ENCODE results near the gene PHC3.
"Not testable (repeated sequence)": the region's sequence is repeated elsewhere in the genome, so short reads cannot be mapped to it uniquely, and the experiment has no call there.

Gene PHC3

DNA sequence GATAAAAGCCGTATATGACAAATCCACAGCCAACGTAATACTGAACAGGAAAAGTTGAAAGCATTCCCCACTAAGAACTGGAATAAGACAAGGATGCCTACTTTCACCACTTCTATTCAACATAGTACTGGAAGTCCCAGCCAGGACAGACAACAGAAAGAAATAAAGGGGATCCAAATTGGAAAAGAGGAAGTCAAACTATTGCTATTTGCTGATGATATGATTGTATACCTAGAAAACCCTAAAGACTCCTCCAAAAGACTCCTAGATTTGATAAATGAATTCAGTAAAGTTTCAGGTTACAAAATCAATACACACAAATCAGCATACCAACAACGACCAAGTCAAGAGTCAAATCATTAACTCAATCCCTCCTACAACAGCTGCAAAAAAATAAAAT lies 14.2 kb upstream of the PHC3 start:
- not testable (repeated sequence) for DNase-seq (ENCODE audit: low spot score)

DNA sequence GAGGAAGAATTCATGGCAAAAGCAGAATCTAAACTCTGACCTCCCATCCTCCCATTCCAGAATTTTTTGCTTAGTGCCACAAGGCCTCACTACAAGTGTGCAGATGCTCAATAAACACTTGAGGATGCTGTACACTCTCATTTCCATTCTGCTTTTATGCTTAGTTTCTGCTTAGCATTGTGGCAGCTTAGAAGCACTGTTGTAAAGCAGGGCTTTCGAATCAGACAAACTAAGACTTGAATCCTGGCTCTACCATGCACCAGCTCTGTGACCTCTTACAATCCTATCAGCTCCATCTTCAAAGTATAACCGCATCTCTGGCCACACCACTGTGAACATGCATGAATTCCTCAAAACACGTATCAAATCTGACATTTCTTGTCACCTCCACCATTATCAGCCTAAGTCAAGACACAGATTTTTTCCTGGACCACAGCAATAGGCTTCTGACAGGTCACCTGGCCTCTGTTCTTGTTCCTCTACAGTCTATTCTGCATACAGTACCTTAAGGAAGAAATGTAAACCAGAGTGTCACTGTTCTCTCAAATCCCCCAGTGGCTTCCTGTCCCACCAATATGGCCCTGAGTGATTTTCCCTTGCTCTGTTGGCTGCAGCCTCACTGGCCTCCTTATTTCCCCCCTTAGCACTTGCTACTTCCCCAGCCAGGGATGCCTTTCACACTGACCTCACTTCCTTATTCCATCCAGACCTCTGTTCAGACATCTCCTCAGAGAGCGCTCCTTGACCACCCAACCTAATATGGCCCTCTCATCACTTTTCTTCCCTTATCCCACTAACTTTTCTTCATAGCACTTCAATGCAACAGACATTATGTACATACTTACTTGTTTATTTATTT lies 8.1 kb upstream of the PHC3 start:
- DNase-seq (ENCODE audit: low spot score) = no peak

DNA sequence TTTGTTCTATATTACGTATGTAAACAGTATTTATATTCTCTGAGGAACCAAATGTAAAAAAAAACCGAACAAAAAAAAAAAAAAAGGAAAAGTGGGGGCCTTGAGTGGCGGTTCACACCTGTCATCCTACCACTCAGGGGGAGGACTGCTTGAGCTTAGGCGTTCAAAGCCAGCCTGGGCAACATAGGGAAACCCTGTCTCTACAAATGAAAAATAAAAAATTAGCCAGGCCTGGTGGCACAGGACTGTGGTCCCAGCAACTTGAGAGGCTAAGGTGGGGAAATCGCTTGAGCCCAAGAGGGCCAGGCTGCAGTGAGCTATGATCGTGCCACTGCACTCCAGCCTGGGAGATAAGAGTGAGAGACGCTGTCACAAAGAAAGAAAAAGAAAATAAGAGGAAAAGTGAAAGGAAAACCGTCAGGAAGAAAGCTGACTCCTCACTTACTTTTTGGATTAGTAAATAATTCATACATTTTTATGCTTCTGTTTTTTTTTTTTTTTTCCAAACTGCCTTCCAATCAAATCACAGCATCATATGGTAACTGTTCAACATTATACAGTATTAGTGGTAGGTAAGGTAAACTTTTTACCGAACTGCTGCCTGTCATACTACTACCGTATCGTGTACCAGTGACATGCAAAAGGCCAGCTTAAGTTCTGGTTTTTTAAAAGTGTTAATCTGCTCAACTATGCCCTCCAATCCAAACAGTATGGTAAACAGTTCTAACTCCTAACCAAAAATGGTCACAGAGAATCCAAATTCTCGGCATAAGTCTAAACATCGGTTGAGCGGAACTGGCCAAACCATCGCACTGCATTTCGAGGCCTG lies 1.2 kb downstream of the PHC3 start:
- DNase-seq (ENCODE audit: low spot score) = no peak

DNA sequence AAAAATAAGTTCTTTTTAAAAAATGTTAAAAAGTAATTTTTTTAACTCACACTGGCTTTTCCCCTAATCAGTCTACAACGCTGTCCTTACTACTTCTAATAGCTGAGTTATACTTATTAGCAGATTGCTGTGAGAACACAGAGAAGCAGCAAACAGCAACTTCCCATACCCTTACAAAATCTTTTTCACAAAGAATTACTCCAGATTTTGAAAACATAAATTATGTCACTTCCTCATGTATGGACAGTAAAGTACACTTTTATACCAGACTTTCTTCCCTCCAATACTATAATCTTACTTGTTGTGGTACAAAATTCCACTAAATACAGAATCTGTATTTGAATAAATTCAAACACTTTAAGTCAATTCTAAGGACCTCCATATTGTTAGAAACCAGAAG lies 2.1 kb downstream of the PHC3 start:
- no peak for DNase-seq (ENCODE audit: low spot score)

DNA sequence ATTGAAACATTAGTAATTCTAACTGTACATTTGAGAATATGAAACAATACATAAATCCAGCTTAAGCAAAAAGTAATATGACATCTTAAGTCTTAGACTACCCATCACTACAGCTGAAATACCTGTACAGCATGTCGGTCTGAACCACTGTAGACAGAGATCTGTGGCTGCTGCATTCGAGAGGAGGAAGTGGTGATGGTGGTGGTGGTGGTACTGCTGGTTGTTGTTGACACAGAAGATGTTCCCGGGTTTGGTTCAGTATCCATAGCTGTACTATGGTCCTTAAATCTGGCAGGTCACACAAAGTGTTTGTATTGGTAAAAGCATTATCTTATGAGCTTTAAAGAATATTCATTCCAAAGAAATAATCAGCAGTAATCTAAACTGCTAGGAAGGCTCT lies 2.9 kb downstream of the PHC3 start:
- no peak for DNase-seq (ENCODE audit: low spot score)

DNA sequence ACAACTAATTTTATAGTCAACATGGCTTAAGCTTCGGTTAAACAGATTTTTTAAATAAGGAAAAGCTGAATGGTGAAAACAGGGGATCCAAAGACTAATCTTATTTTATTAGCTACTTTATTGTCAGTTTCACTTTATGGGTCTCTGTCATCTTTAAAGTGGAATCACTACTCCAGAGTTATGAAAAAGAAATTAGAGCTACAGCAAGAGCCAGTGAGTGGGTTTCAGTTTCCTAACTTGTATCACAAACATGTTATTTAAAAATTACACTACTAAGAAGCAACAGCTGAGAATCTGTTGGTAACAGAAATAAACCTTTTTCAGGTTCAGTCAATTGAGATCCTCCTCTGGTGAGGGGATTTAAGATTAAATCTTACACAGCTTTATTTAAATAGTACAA lies 10.0 kb downstream of the PHC3 start:
- no peak for DNase-seq (ENCODE audit: low spot score)

DNA sequence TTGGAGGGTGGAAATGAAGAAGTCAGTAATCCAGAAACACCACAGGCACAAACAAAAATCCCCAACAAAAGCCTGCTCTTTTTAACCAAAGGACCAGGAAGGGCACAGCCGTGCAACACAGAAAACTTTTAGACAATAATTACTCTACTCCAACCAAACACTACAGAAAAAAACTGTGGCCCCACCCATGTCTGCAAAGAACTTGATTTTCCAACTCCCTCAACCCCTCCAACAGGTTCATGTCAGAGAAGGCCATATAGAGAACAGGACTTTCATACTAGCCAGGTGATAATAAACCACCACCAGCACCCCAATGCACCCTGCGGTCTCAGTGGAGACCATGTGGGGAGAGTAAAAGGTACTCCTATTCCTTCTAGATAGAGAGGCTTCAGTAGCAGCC lies 16.8 kb downstream of the PHC3 start:
- DNase-seq (ENCODE audit: low spot score) = no peak

DNA sequence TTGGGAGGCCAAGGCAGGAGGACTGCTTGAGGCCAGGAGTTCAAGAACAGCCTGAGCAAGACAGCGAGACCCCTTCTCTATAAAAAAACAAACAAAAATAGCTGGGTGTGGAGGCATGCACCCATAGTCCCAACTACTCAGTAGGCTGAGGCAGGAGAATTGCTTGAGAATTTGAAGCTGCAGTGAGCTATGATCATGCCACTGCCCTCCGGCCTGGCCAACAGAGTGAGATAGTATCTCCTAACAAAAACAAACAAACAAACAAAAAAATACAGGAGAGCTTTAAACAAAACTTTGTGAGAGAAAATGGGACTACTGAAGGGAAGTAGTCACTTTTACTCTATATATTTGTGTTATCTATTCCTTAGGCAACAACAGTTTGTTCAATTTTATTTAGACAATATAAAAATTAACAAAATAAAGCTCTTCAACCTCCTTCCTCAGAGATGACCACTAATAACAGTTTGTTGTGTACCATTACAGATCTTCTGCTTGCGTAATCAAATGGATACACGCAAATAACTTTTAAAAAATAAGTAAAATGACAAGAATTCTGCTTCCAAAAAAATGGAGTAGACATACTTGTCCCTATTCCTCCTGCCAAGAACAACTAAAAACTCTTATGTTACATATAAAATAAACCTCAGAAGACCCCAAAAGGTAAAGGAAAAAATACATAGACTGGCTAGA lies 17.4 kb downstream of the PHC3 start:
- no peak for DNase-seq (ENCODE audit: low spot score)

DNA sequence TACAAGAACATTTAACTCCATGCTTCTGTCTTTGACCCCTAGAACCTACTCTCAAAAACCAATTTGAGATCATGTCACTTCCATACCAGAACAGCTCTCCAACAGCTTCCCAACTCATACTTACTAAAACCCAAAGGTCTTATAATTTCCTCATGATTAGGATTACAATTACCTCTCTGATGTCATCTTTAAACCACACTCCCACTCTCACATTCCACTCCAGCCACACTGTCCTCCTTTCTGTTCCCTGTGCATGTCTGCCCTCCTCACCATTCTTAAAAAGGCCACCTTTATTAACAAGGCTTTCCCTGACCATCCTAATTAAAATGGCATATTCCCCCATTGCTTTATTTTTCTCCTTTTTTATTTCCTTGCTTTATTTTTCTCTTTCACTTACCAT lies 18.9 kb downstream of the PHC3 start:
- no peak for DNase-seq (ENCODE audit: low spot score)

DNA sequence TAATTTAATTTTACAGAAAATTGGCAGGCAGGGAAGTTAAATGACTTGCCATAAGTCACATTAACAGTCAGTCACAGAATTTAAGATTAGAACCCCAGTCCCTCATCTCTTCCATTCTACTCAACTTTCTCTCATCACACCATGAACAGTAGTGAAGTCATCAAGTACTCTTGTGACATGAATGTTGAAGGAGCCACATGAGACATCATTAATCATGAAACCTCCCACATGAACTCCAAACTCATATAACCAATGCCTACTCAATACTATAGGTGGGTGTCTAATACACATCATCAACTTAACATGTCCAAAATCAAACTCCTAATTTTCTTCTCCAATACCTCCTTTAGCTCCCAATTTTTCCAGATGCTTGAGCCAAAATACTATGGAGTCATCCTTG lies 19.5 kb downstream of the PHC3 start:
- DNase-seq (ENCODE audit: low spot score) = no peak

DNA sequence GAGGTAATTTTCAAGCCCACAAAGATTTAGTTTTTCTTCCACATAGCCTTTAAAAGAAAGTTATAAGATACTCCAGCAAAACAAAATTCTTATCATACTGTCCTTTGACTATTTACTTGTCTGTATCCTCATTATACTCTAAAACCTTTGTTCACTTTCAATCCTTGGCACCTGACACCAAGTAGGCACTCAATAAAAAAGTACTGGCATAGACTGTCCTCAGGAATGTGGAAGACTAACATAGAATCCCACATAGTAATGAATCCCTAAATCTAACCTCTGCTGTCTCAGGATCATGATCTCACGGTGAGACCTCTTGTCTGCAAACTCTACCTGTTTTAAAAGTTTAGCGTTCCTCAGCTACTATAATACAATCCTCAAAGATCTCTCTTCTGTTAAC lies 21.6 kb downstream of the PHC3 start:
- DNase-seq (ENCODE audit: low spot score) = no peak

DNA sequence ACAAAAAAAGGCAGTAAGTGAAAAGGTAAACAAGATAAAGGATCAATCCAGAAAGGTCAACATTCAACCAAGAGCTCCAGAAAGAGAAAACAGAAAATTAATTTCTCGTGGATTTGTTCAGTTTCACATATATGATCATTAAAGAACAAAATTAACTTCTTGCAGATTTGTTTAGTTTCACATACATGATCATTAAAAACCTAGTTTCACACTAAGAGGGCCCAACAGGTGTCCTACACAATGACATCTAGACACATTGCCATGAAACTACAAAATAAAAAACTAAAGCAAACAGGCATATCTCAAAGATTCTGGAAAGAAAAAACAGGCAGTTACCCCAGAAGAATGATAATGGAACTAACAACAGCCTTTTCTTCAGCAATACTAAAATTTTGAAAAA lies 22.1 kb downstream of the PHC3 start:
- DNase-seq (ENCODE audit: low spot score) = no peak

DNA sequence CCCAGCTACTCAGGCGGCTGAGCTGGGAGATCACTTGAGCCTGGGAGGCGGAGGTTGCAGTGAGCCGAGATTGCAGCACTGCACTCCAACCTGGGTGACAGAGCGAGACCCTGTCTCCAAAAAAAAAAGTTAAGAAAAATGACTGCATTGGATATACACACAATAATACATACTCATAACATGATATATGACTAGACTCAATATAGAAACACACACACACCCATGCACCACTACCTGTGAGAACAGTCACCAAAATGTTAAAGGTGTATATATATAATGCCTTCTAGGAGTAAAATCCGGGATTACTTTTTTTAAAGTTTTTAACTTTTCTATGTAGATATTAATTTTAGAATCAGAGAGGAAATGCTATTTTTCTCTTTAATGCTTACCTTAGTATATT lies 25.9 kb downstream of the PHC3 start:
- DNase-seq (ENCODE audit: low spot score) = no peak

DNA sequence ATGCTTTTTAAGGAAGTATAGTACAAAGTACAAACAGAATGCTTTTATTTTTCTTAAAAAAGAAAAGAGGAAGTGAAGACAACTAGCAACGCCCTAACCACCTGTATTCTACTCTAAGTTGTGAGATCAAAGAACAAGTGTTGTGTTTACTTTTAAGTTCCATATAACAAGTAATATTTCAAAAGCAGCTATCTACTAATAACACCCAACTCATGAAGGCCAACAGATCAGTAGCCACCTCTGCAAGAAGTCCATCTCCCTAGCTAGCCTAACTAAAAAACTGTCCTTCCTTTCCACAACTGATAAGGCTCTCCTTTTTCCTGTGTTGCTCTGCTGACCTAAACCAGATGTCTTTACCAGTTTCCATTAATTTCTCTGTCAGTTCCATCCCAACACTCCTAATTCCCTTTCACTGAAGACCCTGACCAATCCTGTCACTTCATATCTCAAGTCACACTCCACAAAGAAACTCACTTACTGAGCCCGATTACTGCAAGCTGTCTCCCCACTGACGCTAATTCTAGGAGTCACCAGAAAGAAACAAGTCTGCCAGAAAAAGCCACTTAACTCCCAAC lies 26.9 kb downstream of the PHC3 start:
- DNase-seq (ENCODE audit: low spot score) = no peak

DNA sequence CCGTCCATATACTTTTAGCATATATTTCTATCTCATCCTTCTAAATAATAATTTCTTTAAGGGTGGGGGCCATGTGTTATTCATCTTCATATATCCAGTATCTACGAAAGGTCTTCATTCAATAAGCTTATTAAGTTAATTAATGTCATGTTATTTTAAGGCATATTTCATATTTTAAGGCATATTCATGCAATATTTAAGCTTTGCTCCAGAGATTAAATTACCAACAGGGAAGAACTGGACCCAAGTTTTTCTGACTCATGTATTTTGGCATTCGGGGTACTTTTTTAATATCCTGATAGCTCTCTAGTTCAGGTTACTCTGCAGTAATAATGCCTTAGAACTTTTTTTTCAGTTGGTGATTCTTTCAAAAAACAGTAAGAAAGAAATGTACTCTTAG lies 27.4 kb downstream of the PHC3 start:
- no peak for DNase-seq (ENCODE audit: low spot score)

DNA sequence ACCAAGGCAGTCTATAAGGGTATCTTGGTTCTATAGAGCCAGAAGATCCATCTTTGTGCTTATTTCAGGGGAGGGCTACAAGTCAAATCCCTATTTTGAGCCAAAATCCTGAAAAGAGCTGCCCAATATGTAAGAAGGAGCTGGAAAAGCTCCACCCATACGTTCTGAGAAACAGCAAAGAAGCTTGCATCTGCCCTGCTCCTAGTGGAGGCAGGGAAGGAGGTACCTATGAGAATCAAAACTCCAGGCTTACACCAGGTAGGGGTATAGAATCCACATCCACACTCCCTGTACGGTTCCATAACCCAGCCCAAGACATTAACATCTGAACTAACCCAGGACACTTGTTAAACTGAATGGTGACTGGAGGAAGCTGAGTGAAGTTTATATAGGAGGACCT lies 30.0 kb downstream of the PHC3 start:
- DNase-seq (ENCODE audit: low spot score) = no peak

DNA sequence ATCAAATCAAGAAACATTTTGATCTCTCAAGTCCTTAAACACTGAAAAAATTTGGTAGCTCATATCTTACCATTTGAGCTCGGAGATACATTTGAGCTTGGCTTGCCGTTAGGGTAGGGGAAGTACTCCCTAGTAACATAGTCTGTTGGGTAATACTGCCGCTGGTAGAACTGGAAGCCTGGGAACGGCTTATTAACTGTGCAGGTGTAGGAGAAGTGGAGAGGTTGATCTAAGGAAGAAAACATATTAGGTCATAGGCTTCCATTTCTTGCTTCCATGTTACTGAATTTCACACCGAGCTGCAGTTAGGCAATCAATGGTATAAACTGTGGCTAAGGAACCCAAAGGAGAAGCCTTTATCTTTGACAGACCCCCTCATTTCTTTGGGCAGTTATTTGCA lies 32.5 kb downstream of the PHC3 start:
- DNase-seq (ENCODE audit: low spot score) = no peak

DNA sequence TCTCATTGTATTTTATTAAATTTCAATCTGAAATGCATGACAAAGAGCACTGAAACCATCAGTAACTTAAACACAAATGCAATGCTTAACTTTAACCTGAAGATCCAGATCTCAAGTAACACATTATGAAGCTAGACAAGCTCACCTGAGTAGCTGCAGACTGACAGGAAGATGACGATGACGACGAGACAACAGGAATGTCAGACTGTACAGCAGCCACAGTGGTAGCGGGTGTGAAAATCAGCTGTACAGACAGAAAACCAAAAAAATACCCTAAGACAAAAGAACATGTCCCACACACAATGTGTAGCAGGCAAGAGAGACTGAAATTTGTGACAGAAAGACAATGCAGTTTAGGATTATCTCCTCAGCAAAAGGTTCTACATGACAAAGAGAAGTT lies 36.3 kb downstream of the PHC3 start:
- no peak for DNase-seq (ENCODE audit: low spot score)

DNA sequence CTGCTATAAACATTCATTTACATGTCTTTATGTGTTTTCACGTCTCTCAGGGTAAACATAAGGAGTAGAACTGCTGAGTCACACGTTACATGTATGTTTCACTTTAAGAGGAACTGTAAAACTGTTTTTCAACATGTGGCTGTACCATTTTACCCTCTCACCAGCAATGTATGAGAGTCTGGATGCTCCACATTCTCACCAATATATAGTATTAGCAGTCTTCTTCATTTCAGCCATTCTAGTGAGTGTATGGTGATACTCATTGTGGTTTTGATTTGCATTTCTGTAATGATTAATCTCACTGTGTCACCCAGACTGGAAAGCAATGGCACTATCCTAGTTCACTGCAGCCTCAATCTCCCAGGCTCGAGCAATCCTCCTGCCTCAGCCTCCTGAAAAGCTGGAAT lies 37.1 kb downstream of the PHC3 start:
- no peak for DNase-seq (ENCODE audit: low spot score)

DNA sequence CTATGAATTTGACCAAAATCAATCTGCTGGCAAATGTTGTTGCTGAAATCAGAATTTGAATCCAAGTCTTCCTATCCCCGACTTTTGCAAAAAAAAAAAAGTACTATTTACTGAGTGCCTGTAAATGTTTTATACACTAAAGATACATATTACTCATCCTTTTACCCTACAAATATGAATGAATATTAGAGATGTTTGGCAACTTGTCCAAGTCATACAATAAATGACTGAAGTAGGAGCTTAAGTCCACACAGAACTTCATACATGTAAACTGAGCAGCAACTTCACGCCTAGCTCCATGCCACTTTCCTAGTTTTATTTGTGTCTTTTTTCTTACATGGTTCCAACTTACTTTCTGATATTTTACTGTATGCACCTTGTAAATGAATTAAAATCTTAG lies 39.2 kb downstream of the PHC3 start:
- no peak for DNase-seq (ENCODE audit: low spot score)

DNA sequence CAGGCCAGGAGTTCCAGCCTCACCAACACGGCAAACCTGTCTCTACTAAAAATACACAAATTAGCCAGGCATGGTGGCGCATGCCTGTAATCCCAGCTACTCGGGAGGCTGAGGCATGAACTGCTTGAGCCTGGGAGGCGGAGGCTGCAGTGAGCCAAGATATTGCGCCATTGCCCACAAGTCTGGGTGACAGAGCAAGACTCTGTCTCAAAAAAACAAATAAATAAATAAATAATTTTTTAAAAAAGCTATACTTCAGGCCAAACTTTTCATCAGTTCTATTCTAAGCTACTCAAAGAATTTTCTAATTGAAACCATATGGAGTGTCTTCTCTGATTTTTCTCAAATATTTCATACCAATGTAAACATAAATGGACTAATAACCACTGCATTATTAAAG lies 43.5 kb downstream of the PHC3 start:
- no peak for DNase-seq (ENCODE audit: low spot score)

DNA sequence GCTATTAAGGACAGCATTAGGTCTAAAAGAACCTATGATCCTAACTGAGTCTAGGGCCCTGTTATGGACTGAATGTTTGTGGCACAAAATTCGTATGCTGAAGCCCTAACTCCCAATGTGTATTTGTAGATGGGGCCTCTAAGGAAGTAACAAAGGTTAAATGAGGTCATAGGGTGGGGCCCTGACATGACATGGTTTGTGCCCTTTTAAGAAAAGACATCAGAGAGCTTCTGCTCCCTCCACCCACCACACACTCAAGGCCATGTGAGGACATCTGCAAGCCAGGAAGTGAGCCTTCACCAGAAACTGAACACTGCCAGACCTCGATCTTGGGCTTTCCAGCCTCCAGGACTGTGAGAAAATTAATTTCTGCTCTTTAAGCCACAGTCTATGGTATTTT lies 49.2 kb downstream of the PHC3 start:
- DNase-seq (ENCODE audit: low spot score) = no peak

DNA sequence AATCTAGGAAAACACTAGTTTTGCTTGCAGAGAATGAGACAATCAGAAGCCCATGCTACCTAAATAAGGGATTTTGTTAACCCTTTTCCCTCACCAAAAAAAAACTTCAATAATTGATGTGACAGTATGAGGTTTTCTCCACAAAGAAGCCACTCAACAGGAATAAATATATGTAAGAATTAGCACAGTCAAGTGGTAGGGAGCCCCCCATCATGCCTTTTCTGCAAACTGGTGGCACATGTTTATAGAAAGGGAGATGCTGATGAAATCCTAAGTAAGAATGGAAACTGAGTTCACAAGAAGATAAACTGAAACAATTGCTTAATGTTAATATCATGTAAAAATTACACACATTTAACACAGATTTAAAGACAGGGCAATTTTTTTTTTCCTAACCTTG lies 51.0 kb downstream of the PHC3 start:
- DNase-seq (ENCODE audit: low spot score) = no peak

Measured in pons (tissue), 1 donor.